Loucy (cell line): ENCODE results near the gene SSTR3.
"Not testable (repeated sequence)": the region's sequence is repeated elsewhere in the genome, so short reads cannot be mapped to it uniquely, and the experiment has no call there.

Source experiments
- H2AFZ ChIP-seq: fragments of 200-600 bp; sonication (generic); 2 replicates; pipeline ENCODE4 v1.6.0; 2016; ENCODE audit warnings: antibody characterized with exemption, mild to moderate bottlenecking, low read length, moderate library complexity
- H3F3A ChIP-seq: fragments of 200-600 bp; 2 replicates; pipeline ENCODE4 v1.6.0; 2016; ENCODE audit warnings: antibody characterized with exemption, low read depth, mild to moderate bottlenecking
- H3K27me3 ChIP-seq: fragments of 200-600 bp; sonication (generic); 2 replicates; pipeline ENCODE4 v1.6.1; 2014; ENCODE audit warnings: low read length, mild to moderate bottlenecking; ENCODE audit not compliant: insufficient read depth, poor library complexity, severe bottlenecking
- H3K36me3 ChIP-seq: fragments of 200-600 bp; sonication (generic); 2 replicates; pipeline ENCODE4 v1.6.1; 2016; ENCODE audit warnings: low read length; ENCODE audit not compliant: insufficient read depth
- H3K4me1 ChIP-seq: fragments of 200-600 bp; sonication (generic); 2 replicates; pipeline ENCODE4 v1.5.1; 2014; ENCODE audit warnings: low read length, mild to moderate bottlenecking; ENCODE audit not compliant: insufficient read depth, poor library complexity, severe bottlenecking
- H3K4me2 ChIP-seq: fragments of 200-600 bp; sonication (generic); 2 replicates; pipeline ENCODE4 v1.6.0; 2014; ENCODE audit warnings: antibody characterized with exemption, low read length, low read depth, mild to moderate bottlenecking; ENCODE audit not compliant: poor library complexity, severe bottlenecking
- H3K4me3 ChIP-seq: fragments of 200-600 bp; sonication (generic); 2 replicates; pipeline ENCODE4 v1.5.1; 2014; ENCODE audit warnings: low read length, mild to moderate bottlenecking, mixed read lengths; ENCODE audit not compliant: poor library complexity, severe bottlenecking
- H3K79me2 ChIP-seq: fragments of 200-600 bp; sonication (generic); 2 replicates; pipeline ENCODE4 v1.6.1; 2014; ENCODE audit warnings: low read length; ENCODE audit not compliant: insufficient read depth
- H3K9ac ChIP-seq: fragments of 200-600 bp; sonication (generic); 2 replicates; pipeline ENCODE4 v1.6.0; 2014; ENCODE audit warnings: mild to moderate bottlenecking, low read depth, low read length, moderate library complexity; ENCODE audit not compliant: poor library complexity, severe bottlenecking
- H3K9me2 ChIP-seq: fragments of 200-600 bp; sonication (generic); replicated peaks from 2 replicates; pipeline ENCODE4 v1.6.1; 2016; ENCODE audit warnings: low read depth, low read length, mixed read lengths
- H3K9me3 ChIP-seq: fragments of 200-600 bp; sonication (generic); 2 replicates; pipeline ENCODE4 v1.6.1; 2014; ENCODE audit warnings: mild to moderate bottlenecking, antibody characterized with exemption, low read length, low read depth; ENCODE audit not compliant: insufficient read depth
- H4K20me1 ChIP-seq: fragments of 200-600 bp; sonication (generic); 2 replicates; pipeline ENCODE4 v1.6.0; 2014; ENCODE audit warnings: antibody characterized with exemption, low read length, mild to moderate bottlenecking; ENCODE audit not compliant: insufficient read depth, poor library complexity, severe bottlenecking
- CTCF ChIP-seq: fragments of 200-600 bp; sonication (generic); conservative IDR thresholded peaks from 2 replicates; pipeline ENCODE4 v1.5.1; 2014; ENCODE audit warnings: mild to moderate bottlenecking, antibody characterized with exemption, low read length
- EZH2phosphoT487 ChIP-seq: fragments of 200-600 bp; IDR thresholded peaks from 2 replicates; pipeline ENCODE4 v1.6.1; 2018; ENCODE audit warnings: antibody characterized with exemption, mild to moderate bottlenecking, moderate library complexity, borderline replicate concordance

Gene SSTR3

GRCh38 chr22:37172266-37173245, 39.7 kb downstream of the SSTR3 start:
- no peaks in the 10 kb centered on the region for H3K27me3 ChIP-seq
- no peak overlapping the region for H2AFZ ChIP-seq
- H3K9me2 ChIP-seq, result no peaks in the 10 kb centered on the region
- no peaks in the 10 kb centered on the region for H3K36me3 ChIP-seq
- H4K20me1 ChIP-seq, result no peaks in the 10 kb centered on the region
- H3F3A ChIP-seq, result no peaks in the 10 kb centered on the region
- no peaks in the 10 kb centered on the region for H3K9me3 ChIP-seq
- TF ChIP-seq EZH2phosphoT487 (no peak), CTCF (no peak)
- H3K9ac ChIP-seq, result no peak overlapping the region
- no peak overlapping the region for H3K4me2 ChIP-seq
- no peak overlapping the region for H3K4me3 ChIP-seq
- H3K79me2 ChIP-seq, result no peaks in the 10 kb centered on the region
- H3K4me1 ChIP-seq, result peaks cover 9% of the 10 kb centered on the region

GRCh38 chr22:37171662-37172061, 40.6 kb downstream of the SSTR3 start:
- Histone ChIP-seq H2AFZ (no peak overlapping the region), H3K9me2 (no peaks in the 10 kb centered on the region), H3K4me2 (no peak overlapping the region), H4K20me1 (no peaks in the 10 kb centered on the region), H3K79me2 (no peaks in the 10 kb centered on the region), H3K9ac (no peak overlapping the region), H3K9me3 (no peaks in the 10 kb centered on the region), H3K4me3 (no peak overlapping the region), H3F3A (no peaks in the 10 kb centered on the region), H3K27me3 (no peaks in the 10 kb centered on the region), H3K4me1 (peaks cover 15% of the 10 kb centered on the region), H3K36me3 (no peaks in the 10 kb centered on the region)
- no peak for TF ChIP-seq CTCF
- no peak for TF ChIP-seq EZH2phosphoT487

GRCh38 chr22:37170689-37171405, 41.4 kb downstream of the SSTR3 start:
- not testable (repeated sequence) for H3K27me3 ChIP-seq, H3K36me3 ChIP-seq, H2AFZ ChIP-seq, H3K9me2 ChIP-seq, H3K4me3 ChIP-seq, H3K4me2 ChIP-seq, H3K79me2 ChIP-seq, H4K20me1 ChIP-seq, H3K9ac ChIP-seq, H3K9me3 ChIP-seq, H3F3A ChIP-seq
- H3K4me1 ChIP-seq, result peaks cover 23% of the 10 kb centered on the region
